ENCODE measurements around the gene FTO. TPM values are rescaled to one million over a fixed set of nuclear protein-coding genes. Genes with fewer than 3 reads are reported as not detected.

The FTO gene
- total and polyA plus RNA-seq, 2 donors from 2014 or later = 22.3 to 116 TPM

GRCh38 chr16:53829186-53829747 lies 125.3 kb downstream of the FTO start:
- peaks cover 0 to 3% (median 0%) of the 10 kb centered on the region in 3 donors for H3K36me3 ChIP-seq (ENCODE audit: control insufficient read depth in 2 of 3, insufficient read depth in 3 of 3, low read length in 3 of 3)
- intact Hi-C loops (cut with DNase I) = no loop called here
- H3K4me3 ChIP-seq (ENCODE audit: low read length in 3 of 3) = no peak overlapping the region
- DNase-seq (no peak), FAIRE-seq (no peak)
- H3K27ac ChIP-seq (ENCODE audit: low read depth in 2 of 2, low read length in 2 of 2) = no peak overlapping the region
- no peak for TF ChIP-seq CTCF (IDR thresholded peaks at IDR 0.05; ENCODE audit: borderline replicate concordance, extremely low read depth, insufficient read depth)
- no peaks in the 10 kb centered on the region for H3K4me1 ChIP-seq (ENCODE audit: control insufficient read depth in 2 of 3, insufficient read depth in 2 of 3, low read depth in 1 of 3, low read length in 3 of 3)
- H3K9ac ChIP-seq (ENCODE audit: low read length in 3 of 3) = no peak overlapping the region
- H3K9me3 ChIP-seq (ENCODE audit: control insufficient read depth in 2 of 3, insufficient read depth in 1 of 3, low read length in 3 of 3) = no peaks in the 10 kb centered on the region
- H3K27me3 ChIP-seq (ENCODE audit: control insufficient read depth, insufficient read depth, low read length) = no peaks in the 10 kb centered on the region

DNA sequence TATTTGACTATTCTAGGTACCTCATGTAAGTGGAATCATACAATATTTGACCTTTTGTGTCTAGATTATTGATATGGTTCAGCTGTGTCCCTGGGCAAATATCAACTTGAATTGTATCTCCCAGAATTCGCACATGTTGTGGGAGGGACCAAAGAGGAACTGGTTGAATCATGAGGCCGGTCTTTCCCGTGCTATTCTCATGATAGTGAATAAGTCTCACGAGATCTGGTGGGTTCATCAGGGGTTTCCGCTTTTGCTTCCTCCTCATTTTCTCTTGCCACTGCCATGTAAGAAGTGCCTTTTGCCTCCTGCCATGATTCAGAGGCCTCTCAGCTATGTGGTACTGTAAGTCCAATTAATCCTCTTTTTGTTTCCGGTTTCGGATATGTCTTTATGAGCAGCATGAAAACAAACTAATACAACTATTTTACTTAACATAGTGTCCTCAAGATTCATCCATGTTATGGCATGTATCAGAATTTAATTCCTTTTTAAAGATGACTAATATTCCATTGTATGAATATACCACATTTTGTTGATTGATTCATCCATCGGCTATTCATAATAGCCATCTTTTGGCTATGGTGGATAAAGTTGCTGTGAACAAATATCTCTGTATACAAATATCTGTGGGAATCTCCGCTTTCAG lies 129.1 kb downstream of the FTO start:
- DNase-seq (no peak), FAIRE-seq (no peak)
- H3K9ac ChIP-seq (ENCODE audit: low read length in 3 of 3) = no peak overlapping the region
- H3K4me3 ChIP-seq (ENCODE audit: low read length in 3 of 3) = no peak overlapping the region
- H3K27me3 ChIP-seq (ENCODE audit: control insufficient read depth, insufficient read depth, low read length) = no peaks in the 10 kb centered on the region
- intact Hi-C loops (cut with DNase I) = no loop called here
- no peaks in the 10 kb centered on the region for H3K36me3 ChIP-seq (ENCODE audit: control insufficient read depth in 2 of 3, insufficient read depth in 3 of 3, low read length in 3 of 3)
- H3K9me3 ChIP-seq (ENCODE audit: control insufficient read depth in 2 of 3, insufficient read depth in 1 of 3, low read length in 3 of 3) = no peaks in the 10 kb centered on the region
- TF ChIP-seq CTCF (IDR thresholded peaks at IDR 0.05; ENCODE audit: borderline replicate concordance, extremely low read depth, insufficient read depth) = no peak
- no peak overlapping the region for H3K27ac ChIP-seq (ENCODE audit: low read depth in 2 of 2, low read length in 2 of 2)
- no peaks in the 10 kb centered on the region for H3K4me1 ChIP-seq (ENCODE audit: control insufficient read depth in 2 of 3, insufficient read depth in 2 of 3, low read depth in 1 of 3, low read length in 3 of 3)

DNA sequence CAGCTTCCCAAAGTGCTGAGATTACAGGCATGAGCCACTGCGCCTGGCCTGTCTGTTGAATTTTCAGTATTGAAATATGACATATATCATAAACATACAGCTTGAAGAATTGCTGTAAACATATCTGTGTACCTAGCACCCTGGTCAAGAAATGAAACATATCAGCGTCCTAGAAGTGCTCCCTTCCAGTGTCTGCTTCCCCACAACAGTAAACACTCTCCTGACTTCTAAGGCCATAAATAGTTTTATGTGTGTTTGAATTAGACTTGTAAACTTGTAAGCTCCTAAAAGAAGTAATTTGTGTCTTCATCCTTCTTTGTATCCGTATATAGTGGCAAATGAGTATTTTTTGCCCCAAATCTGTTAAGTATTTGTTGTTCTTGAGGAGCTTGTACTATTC lies 132.2 kb downstream of the FTO start:
- TF ChIP-seq CTCF (IDR thresholded peaks at IDR 0.05; ENCODE audit: borderline replicate concordance, extremely low read depth, insufficient read depth) = no peak
- Histone ChIP-seq H3K4me1 (ENCODE audit: control insufficient read depth in 2 of 3, insufficient read depth in 2 of 3, low read depth in 1 of 3, low read length in 3 of 3) (peaks cover 0 to 10% (median 2%) of the 10 kb centered on the region in 3 donors), H3K9ac (ENCODE audit: low read length in 3 of 3) (no peak overlapping the region), H3K36me3 (ENCODE audit: control insufficient read depth in 2 of 3, insufficient read depth in 3 of 3, low read length in 3 of 3) (no peaks in the 10 kb centered on the region), H3K27me3 (ENCODE audit: control insufficient read depth, insufficient read depth, low read length) (no peaks in the 10 kb centered on the region), H3K27ac (ENCODE audit: low read depth in 2 of 2, low read length in 2 of 2) (no peak overlapping the region), H3K9me3 (ENCODE audit: control insufficient read depth in 2 of 3, insufficient read depth in 1 of 3, low read length in 3 of 3) (no peaks in the 10 kb centered on the region), H3K4me3 (ENCODE audit: low read length in 3 of 3) (no peak overlapping the region)
- FAIRE-seq (no peak), DNase-seq (no peak)
- intact Hi-C loops (cut with DNase I) = no loop called here

Data from kidney (tissue), 14 donors.